B cell (primary cell): ENCODE data around the gene AHCY. TPM values are rescaled to one million over a fixed set of nuclear protein-coding genes. Genes with fewer than 3 reads are reported as not detected.

Source experiments
- ATAC-seq: fragments of 200-7000 bp; cut with Tn5 transposase; one replicate; pipeline ENCODE4 v1.10.0; 2021; ENCODE audit warnings: low read depth, mild to moderate bottlenecking, moderate number of reproducible peaks, moderate library complexity
- CTCF ChIA-PET: fragments of 350-600 bp; sonication (Branson Sonifier 250); formaldehyde crosslinking; loops from one replicate; lab custom pipeline; 2021; ENCODE audit warnings: antibody characterized with exemption, inconsistent platforms; lab: Charles Lee
- POLR2A ChIA-PET: fragments of 350-600 bp; sonication (Branson Sonifier 250); formaldehyde crosslinking; loops from one replicate; lab custom pipeline; 2021; ENCODE audit warnings: antibody characterized with exemption; lab: Charles Lee
- DNase-seq: peaks from one replicate; pipeline ENCODE4 v3.0.0; 2013
- H2AFZ ChIP-seq: 2 replicates; pipeline ENCODE4 v1.6.1; 2012; ENCODE audit warnings: mild to moderate bottlenecking, low read depth, low read length; ENCODE audit not compliant: insufficient read depth, poor library complexity, severe bottlenecking
- H3K27ac ChIP-seq, 2 donors: 1 replicate in 1 of 2; 2 replicates in 1 of 2; pipeline ENCODE4 v1.5.1; 2012 to 2013; ENCODE audit warnings: low read length in 2 of 2, mild to moderate bottlenecking in 2 of 2, moderate library complexity in 1 of 2
- H3K27me3 ChIP-seq, 4 experiments: fragments of 200-600 bp in 1 of 4; sonication (generic) in 1 of 4; replicated peaks in 1 of 4; 1 replicate in 2 of 4; 2 replicates in 2 of 4; pipeline versions ENCODE4 v1.6.1 to v1.7.0; 2013 to 2016; ENCODE audit warnings: low read length in 3 of 4, mild to moderate bottlenecking in 2 of 4, mixed read lengths in 1 of 4, moderate library complexity in 1 of 4; ENCODE audit not compliant: insufficient read depth in 4 of 4, control insufficient read depth in 3 of 4; ENCODE audit errors: control extremely low read depth in 1 of 4
- H3K36me3 ChIP-seq, 2 experiments: replicated peaks in 1 of 2; 1 replicate in 1 of 2; 2 replicates in 1 of 2; pipeline versions ENCODE4 v1.6.1 to v1.7.1; 2013; ENCODE audit warnings: low read length in 1 of 2; ENCODE audit not compliant: insufficient read depth in 2 of 2, control insufficient read depth in 1 of 2; ENCODE audit errors: control extremely low read depth in 1 of 2, extremely low read depth in 1 of 2
- H3K4me1 ChIP-seq, 2 donors: fragments of 200-600 bp in 1 of 2; sonication (generic) in 1 of 2; 1 replicate in 1 of 2; 2 replicates in 1 of 2; pipeline versions ENCODE4 v1.5.1 to v1.6.1; 2013 to 2017; ENCODE audit warnings: low read length in 2 of 2; ENCODE audit not compliant: control insufficient read depth in 2 of 2, insufficient read depth in 2 of 2
- H3K4me2 ChIP-seq: replicated peaks from 2 replicates; pipeline ENCODE3; 2012; ENCODE audit warnings: mild to moderate bottlenecking, low read depth, low read length; ENCODE audit not compliant: poor library complexity, severe bottlenecking
- H3K4me3 ChIP-seq, 5 experiments: fragments of 200-600 bp in 1 of 5; sonication (generic) in 1 of 5; 1 replicate in 3 of 5; 2 replicates in 2 of 5; pipeline versions ENCODE4 v1.5.1 to v1.7.0; 2011 to 2016; ENCODE audit warnings: low read length in 4 of 5, mild to moderate bottlenecking in 4 of 5, low read depth in 2 of 5, control low read depth in 1 of 5, moderate library complexity in 1 of 5; ENCODE audit not compliant: insufficient read depth in 1 of 5; ENCODE audit errors: control extremely low read depth in 1 of 5, extremely low read depth in 1 of 5
- H3K79me2 ChIP-seq: fragments of 200-600 bp; sonication (generic); one replicate; pipeline ENCODE4 v1.6.0; 2016; ENCODE audit warnings: low read length; ENCODE audit not compliant: control insufficient read depth, insufficient read depth
- H3K9ac ChIP-seq: fragments of 200-600 bp; sonication (generic); 2 replicates; pipeline ENCODE4 v1.6.1; 2017; ENCODE audit warnings: mild to moderate bottlenecking, low read length, moderate library complexity
- H3K9me3 ChIP-seq, 3 donors: one replicate each; pipeline versions ENCODE4 v1.6.1 to v1.7.1; 2013; ENCODE audit warnings: low read length in 2 of 3; ENCODE audit not compliant: control insufficient read depth in 2 of 3, insufficient read depth in 1 of 3; ENCODE audit errors: control extremely low read depth in 1 of 3
- H4K20me1 ChIP-seq: 2 replicates; pipeline ENCODE4 v1.6.0; 2012; ENCODE audit warnings: mild to moderate bottlenecking, low read length; ENCODE audit not compliant: insufficient read depth, control insufficient read depth, poor library complexity, severe bottlenecking
- H3K27ac Mint-ChIP-seq: one replicate; pipeline ENCODE4 v1.8.0; 2021; ENCODE audit warnings: mixed read lengths
- H3K27me3 Mint-ChIP-seq: one replicate; pipeline ENCODE4 v1.8.0; 2021; ENCODE audit warnings: mixed read lengths
- H3K4me1 Mint-ChIP-seq: one replicate; pipeline ENCODE4 v1.8.0; 2021; ENCODE audit warnings: mixed read lengths
- H3K4me3 Mint-ChIP-seq: one replicate; pipeline ENCODE4 v1.8.0; 2021; ENCODE audit warnings: mixed read lengths
- H3K9me3 Mint-ChIP-seq: one replicate; pipeline ENCODE4 v1.8.0; 2022; ENCODE audit warnings: mixed read lengths; ENCODE audit not compliant: insufficient read depth
- CTCF ChIP-seq: fragments of 200-600 bp; IDR thresholded peaks from one replicate; pipeline ENCODE4 v1.8.0; 2022; ENCODE audit warnings: antibody characterized with exemption, mild to moderate bottlenecking
- EZH2 ChIP-seq: IDR thresholded peaks from 2 replicates; pipeline ENCODE4 v1.6.1; 2012; ENCODE audit warnings: borderline replicate concordance, low read depth, mild to moderate bottlenecking, moderate library complexity, low read length; ENCODE audit not compliant: insufficient read depth, poor library complexity, severe bottlenecking
- WGBS: methylation state at CpG from one replicate; pipeline ENCODE4 v1.1.5; 2013; ENCODE audit warnings: missing lambda C conversion rate; ENCODE audit not compliant: insufficient coverage; 5-methylcytosine and 5-hydroxymethylcytosine counted together
- intact Hi-C: fragments of 100-400 bp; cut with micrococcal nuclease; formaldehyde crosslinking; loops from one replicate; pipeline ENCODE4 v1.10.0; 2022
- polyA minus RNA-seq: library from RNA; depleted of rRNA, polyadenylated mRNA; stranded (reverse); fragments of >200 nt; gene quantifications from 2 replicates; pipeline ENCODE4 v1.2.3, GENCODE V29; 2012
- polyA plus RNA-seq: library from polyadenylated mRNA; depleted of rRNA; stranded (reverse); fragments of >200 nt; gene quantifications from 2 replicates; pipeline ENCODE4 v1.2.3, GENCODE V29; 2012
- total RNA-seq, 2 donors: library from RNA; stranded (reverse); fragments of 120-200 nt in 1 of 2; gene quantifications; 1 replicate in 1 of 2; 2 replicates in 1 of 2; pipeline versions ENCODE4 v1.2.3 to v1.2.4, GENCODE V29; 2013 to 2022

The AHCY gene
- 43.6 and 43.8 TPM in 2 replicates for total RNA-seq
- total RNA-seq (2013): 38.0 TPM
- 37.8 and 44.0 TPM in 2 replicates for polyA plus RNA-seq
- polyA minus RNA-seq: 38.7 and 46.4 TPM in 2 replicates

DNA sequence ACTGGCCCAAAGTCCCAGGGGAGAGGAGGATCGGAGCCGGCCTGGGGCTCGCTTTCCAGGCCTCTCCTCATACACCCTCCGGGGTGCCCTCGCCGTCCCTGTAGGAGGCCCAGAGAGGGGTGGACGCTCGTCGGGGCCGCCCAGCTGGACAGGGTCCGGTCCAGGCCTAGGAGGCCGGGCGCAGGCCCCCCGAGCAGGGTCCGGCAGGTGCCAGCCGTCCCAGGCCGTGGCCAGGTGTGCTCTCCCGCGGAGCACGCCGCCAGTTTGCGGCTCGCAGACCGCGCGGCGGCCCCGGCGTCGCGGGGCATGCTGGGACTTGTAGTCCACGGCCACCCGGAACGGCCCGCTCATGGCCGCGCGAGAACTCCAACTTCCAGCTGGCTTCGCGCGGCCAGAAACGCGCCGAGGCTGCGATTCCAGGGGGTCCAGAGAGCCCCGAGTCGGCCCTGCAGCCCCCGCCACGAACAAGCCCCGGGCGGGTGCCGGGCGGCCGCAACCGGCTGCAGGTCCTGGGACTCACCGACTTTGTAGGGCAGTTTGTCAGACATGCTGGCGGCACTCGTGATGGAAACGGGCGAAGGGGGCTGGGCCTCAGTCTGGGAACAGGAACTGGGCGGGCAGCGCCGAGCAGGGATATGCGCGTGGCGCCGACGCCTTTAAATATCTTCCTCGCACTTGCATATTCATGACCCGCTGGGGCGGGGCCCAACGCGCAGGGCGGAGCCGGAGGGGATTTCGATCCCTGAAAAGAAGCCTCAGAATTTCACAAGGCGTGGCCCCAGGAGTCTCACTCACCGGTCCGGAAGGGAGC is at the start of gene AHCY:
Gene AHCY, minus strand, starts transcription at position 633 of the 811 bp plus-strand sequence. Its CDS starts 85 bp downstream, at position 548.
- Mint-ChIP-seq H3K4me1 (peaks cover 19% of the 10 kb centered on the region), H3K9me3 (no peaks in the 10 kb centered on the region), H3K27me3 (no peaks in the 10 kb centered on the region), H3K4me3 (peak within 1 kb of the TSS; percentile 97), H3K27ac (peak within 1 kb of the TSS; percentile 95)
- under 1% methylated on average over 76 of the region's 79 CpGs for WGBS
- peaks cover 4 to 18% of the 10 kb centered on the region in 2 donors for H3K4me1 ChIP-seq
- POLR2A ChIA-PET: interaction anchor here (1.0 to 1.2 kb wide), 3 partner anchors 10 to 1439 kb away, joined by 3 to 4 read pairs (median 3); partner anchors contain the start of genes EIF2S2 and RBM39
- H3K4me3 ChIP-seq: peak within 1 kb of the TSS; percentile 65 to 93 (median 85)
- intact Hi-C loops: loop anchor here (1.0 to 5.0 kb wide), 10 partner anchors 9 to 1239 kb away; partner anchors contain the start of genes EIF6, ERGIC3, ITCH and NCOA6
- H2AFZ ChIP-seq: peak within 1 kb of the TSS; percentile 98
- H3K27me3 ChIP-seq: no peaks in the 10 kb centered on the region
- DNase-seq: peak; percentile 96
- peak within 1 kb of the TSS; percentile 75 to 87 for H3K27ac ChIP-seq
- peaks cover 28% of the 10 kb centered on the region for H3K79me2 ChIP-seq
- no peak for TF ChIP-seq EZH2
- TF ChIP-seq CTCF: peak; percentile 13
- ATAC-seq: peak; percentile 92
- CTCF ChIA-PET: interaction anchor here (0.8 to 2.1 kb wide), 9 partner anchors 10 to 467 kb away, joined by 3 to 12 read pairs (median 3); no protein-coding TSS in a partner anchor
- H3K9ac ChIP-seq: peak within 1 kb of the TSS; percentile 90
- peak within 1 kb of the TSS; percentile 82 for H3K4me2 ChIP-seq
- H3K9me3 ChIP-seq: no peaks in the 10 kb centered on the region
- H3K36me3 ChIP-seq: no peaks in the 10 kb centered on the region
- no peaks in the 10 kb centered on the region for H4K20me1 ChIP-seq

- H4K20me1 ChIP-seq: no peaks in the 10 kb centered on the region
- no peaks in the 10 kb centered on the region for H3K79me2 ChIP-seq
- intact Hi-C loops: no loop called here
- no peak overlapping the region for H3K4me3 Mint-ChIP-seq
- no peak overlapping the region for H2AFZ ChIP-seq
- H3K27ac ChIP-seq: no peak overlapping the region
- H3K36me3 ChIP-seq: no peaks in the 10 kb centered on the region
- no peaks in the 10 kb centered on the region for H3K4me1 ChIP-seq
- no peaks in the 10 kb centered on the region for H3K27me3 ChIP-seq
- no peak overlapping the region for H3K4me2 ChIP-seq
- TF ChIP-seq CTCF: no peak
- no peak for TF ChIP-seq EZH2
- no peaks in the 10 kb centered on the region for H3K27me3 Mint-ChIP-seq
- WGBS: no CpG with 5 or more reads among the region's 3 CpGs
- H3K27ac Mint-ChIP-seq: no peak overlapping the region
- no peak for ATAC-seq
- DNase-seq: no peak
- no peaks in the 10 kb centered on the region for H3K4me1 Mint-ChIP-seq
- POLR2A ChIA-PET: no interaction called here
- no peaks in the 10 kb centered on the region for H3K9me3 ChIP-seq
- CTCF ChIA-PET: interaction anchor here (0.6 kb wide), 1 partner anchor 56 kb away, joined by 3 read pairs; no protein-coding TSS in a partner anchor
- no peak overlapping the region for H3K9ac ChIP-seq
- H3K9me3 Mint-ChIP-seq: no peaks in the 10 kb centered on the region
- H3K4me3 ChIP-seq: no peak overlapping the region
Observed at GRCh38 chr20:34350095-34350494, 46.9 kb upstream of the AHCY start.
